Tibial artery (tissue), 4 donors: ENCODE data around the gene TRAF2.

Experiments used
- DNase-seq, 2 donors: peaks; one replicate each; pipeline ENCODE4 v3.0.0-alpha.2; 2019
- H3K27ac ChIP-seq, 2 donors: fragments of 200-600 bp; sonication (generic) in 1 of 2; 1 replicate in 1 of 2; 2 replicates in 1 of 2; pipeline ENCODE4 v1.5.1; 2018 to 2019; ENCODE audit warnings: mild to moderate bottlenecking in 1 of 2
- H3K27me3 ChIP-seq, 2 donors: fragments of 200-600 bp; sonication (generic) in 1 of 2; one replicate each; pipeline versions ENCODE4 v1.5.1 to v1.6.0; 2016 to 2019
- H3K36me3 ChIP-seq, 3 donors: fragments of 200-600 bp; sonication (generic) in 2 of 3; one replicate each; pipeline ENCODE4 v1.5.1; 2016 to 2019; ENCODE audit warnings: mild to moderate bottlenecking in 2 of 3
- H3K4me1 ChIP-seq, 4 donors: fragments of 200-600 bp; sonication (generic) in 2 of 4; 1 replicate in 3 of 4; 2 replicates in 1 of 4; pipeline ENCODE4 v1.5.1; 2016 to 2019
- H3K4me3 ChIP-seq, 2 donors: fragments of 200-600 bp; sonication (generic) in 1 of 2; 1 replicate in 1 of 2; 2 replicates in 1 of 2; pipeline ENCODE4 v1.5.1; 2018 to 2019; ENCODE audit warnings: mild to moderate bottlenecking in 2 of 2
- H3K9me3 ChIP-seq, 3 donors: fragments of 200-600 bp; sonication (generic) in 1 of 3; one replicate each; pipeline ENCODE4 v1.5.1; 2016 to 2019
- intact Hi-C: fragments of 100-400 bp; cut with DNase I; formaldehyde crosslinking; loops from one replicate; pipeline ENCODE4 v1.15.0; 2023; ENCODE audit warnings: low total_unique reads
- TF ChIP-seq, protein P1 (sequence below), 2 experiments: fragments of 200-600 bp in 1 of 2; fragments of 450-650 bp in 1 of 2; IDR thresholded peaks; one replicate each; pipeline ENCODE4 v1.5.1; 2017 to 2019; ENCODE audit warnings: antibody characterized with exemption in 2 of 2, mild to moderate bottlenecking in 1 of 2, moderate library complexity in 1 of 2

Gene TRAF2

DNA sequence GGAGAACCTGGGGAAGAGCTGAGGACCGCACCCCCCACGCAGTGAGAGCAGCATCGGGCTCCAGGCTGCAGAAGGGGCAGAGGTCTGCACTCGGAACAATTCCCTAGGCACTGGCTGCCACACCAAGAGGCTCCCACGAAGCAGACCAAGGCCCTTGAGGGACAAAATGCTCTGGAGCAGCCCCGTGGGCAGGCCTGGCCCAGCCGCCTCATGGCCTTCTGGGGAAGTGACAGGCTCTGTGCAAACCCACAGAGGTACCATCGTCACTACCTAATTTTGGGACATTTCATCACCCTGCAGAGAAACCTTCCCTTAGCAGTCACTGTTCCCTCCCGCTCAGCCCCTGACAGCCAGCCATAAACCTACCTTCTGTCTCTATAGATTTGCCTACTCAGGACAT, 42.3 kb downstream of the TRAF2 start:
- TF ChIP-seq, protein P1, sequence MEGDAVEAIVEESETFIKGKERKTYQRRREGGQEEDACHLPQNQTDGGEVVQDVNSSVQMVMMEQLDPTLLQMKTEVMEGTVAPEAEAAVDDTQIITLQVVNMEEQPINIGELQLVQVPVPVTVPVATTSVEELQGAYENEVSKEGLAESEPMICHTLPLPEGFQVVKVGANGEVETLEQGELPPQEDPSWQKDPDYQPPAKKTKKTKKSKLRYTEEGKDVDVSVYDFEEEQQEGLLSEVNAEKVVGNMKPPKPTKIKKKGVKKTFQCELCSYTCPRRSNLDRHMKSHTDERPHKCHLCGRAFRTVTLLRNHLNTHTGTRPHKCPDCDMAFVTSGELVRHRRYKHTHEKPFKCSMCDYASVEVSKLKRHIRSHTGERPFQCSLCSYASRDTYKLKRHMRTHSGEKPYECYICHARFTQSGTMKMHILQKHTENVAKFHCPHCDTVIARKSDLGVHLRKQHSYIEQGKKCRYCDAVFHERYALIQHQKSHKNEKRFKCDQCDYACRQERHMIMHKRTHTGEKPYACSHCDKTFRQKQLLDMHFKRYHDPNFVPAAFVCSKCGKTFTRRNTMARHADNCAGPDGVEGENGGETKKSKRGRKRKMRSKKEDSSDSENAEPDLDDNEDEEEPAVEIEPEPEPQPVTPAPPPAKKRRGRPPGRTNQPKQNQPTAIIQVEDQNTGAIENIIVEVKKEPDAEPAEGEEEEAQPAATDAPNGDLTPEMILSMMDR (IDR thresholded peaks at IDR 0.05): peak; percentile 57
- Histone ChIP-seq H3K27me3 (no peaks in the 10 kb centered on the region), H3K9me3 (no peaks in the 10 kb centered on the region), H3K36me3 (peaks cover 0 to 29% (median 7%) of the 10 kb centered on the region in 3 donors), H3K4me1 (peaks cover 0 to 58% (median 37%) of the 10 kb centered on the region in 4 donors), H3K4me3 (peak overlapping the region in 1 of 2 donors; percentile 21), H3K27ac (peak overlapping the region; percentile 81 to 87)
- peak; percentile 41 to 93 for DNase-seq
- intact Hi-C loops: no loop called here

DNA sequence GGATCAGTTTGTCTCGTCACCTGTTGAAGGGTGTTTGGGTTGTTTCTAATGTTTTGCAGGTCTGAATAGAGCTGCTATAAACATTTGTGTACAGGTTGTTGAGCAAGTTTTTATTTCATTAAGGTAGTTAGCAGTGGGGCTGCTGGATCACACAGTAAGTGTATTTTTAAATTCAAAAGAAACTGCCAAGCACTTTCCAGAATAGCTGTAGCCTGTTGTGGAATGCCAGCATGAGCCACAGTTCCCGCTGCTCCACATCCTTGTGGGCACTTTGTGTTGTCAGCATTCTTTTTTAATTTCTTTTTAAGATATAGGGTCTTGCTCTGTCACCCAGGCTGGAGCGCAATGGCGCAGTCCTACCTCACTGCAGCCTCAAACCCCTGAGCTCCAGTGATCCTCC, 43.7 kb downstream of the TRAF2 start:
- no peak for DNase-seq
- peaks cover 0 to 19% (median 0%) of the 10 kb centered on the region in 3 donors for H3K36me3 ChIP-seq
- intact Hi-C loops: no loop called here
- H3K9me3 ChIP-seq: no peaks in the 10 kb centered on the region
- peak overlapping the region; percentile 81 to 87 for H3K27ac ChIP-seq
- H3K4me1 ChIP-seq: peaks cover 0 to 43% (median 29%) of the 10 kb centered on the region in 4 donors
- H3K4me3 ChIP-seq: no peak overlapping the region
- TF ChIP-seq, protein P1 (IDR thresholded peaks at IDR 0.05): no peak
- H3K27me3 ChIP-seq: no peaks in the 10 kb centered on the region

DNA sequence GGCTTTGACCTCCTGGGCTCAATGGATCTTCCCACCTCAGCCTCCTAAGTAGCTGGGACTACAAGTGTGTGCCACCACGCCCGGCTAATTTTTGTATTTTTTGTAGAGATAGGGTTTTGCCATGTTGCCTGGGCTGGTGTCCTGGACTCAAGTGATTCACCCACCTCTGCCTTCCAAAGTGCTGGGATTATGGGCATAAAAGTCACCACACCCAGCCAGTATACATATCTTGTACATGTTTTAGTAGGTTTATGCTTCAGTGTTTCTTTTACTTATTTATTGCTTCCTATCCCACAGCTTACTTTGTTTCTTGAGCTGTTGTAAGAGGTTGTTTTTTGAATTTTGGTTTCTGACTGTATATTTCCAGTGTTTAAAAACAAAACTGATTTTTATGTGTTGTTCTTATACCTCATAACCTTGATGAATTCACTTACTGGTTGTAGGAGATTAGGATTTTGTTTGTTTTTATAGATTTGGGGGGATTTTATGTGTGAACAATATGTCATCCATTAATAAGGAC, 45.4 kb downstream of the TRAF2 start:
- H3K36me3 ChIP-seq: peaks cover 0 to 4% (median 0%) of the 10 kb centered on the region in 3 donors
- H3K27me3 ChIP-seq: no peaks in the 10 kb centered on the region
- no peak overlapping the region for H3K4me3 ChIP-seq
- TF ChIP-seq, protein P1 (IDR thresholded peaks at IDR 0.05): no peak
- no peaks in the 10 kb centered on the region for H3K9me3 ChIP-seq
- no peak for DNase-seq
- H3K27ac ChIP-seq: peak overlapping the region in 1 of 2 donors; percentile 87
- intact Hi-C loops: no loop called here
- H3K4me1 ChIP-seq: peaks cover 0 to 30% (median 17%) of the 10 kb centered on the region in 4 donors

DNA sequence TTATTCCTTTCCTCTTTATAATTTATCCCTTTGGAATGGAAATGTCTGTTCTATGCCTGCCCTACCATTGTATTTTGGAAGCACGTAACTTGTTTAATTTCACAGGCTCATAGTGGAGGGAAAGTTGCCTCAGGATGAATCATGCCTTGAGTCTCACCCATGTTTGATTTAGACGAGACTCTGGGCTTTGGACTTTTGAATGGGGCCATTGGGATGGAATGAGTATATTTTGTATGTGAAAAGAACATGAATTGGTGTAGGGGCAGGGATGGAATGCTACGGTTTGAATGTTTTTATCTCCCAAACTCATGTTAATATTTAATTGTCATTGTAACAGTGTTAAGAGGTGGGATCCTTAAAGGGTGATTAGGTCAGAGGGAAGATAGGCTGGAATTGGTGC, 48.0 kb downstream of the TRAF2 start:
- TF ChIP-seq, protein P1 (IDR thresholded peaks at IDR 0.05): no peak
- Histone ChIP-seq H3K27ac (no peak overlapping the region), H3K36me3 (peaks cover 5 to 16% (median 7%) of the 10 kb centered on the region in 3 donors), H3K4me3 (no peak overlapping the region), H3K9me3 (no peaks in the 10 kb centered on the region), H3K4me1 (peaks cover 0 to 14% (median 9%) of the 10 kb centered on the region in 4 donors), H3K27me3 (no peaks in the 10 kb centered on the region)
- intact Hi-C loops: no loop called here
- DNase-seq: no peak

DNA sequence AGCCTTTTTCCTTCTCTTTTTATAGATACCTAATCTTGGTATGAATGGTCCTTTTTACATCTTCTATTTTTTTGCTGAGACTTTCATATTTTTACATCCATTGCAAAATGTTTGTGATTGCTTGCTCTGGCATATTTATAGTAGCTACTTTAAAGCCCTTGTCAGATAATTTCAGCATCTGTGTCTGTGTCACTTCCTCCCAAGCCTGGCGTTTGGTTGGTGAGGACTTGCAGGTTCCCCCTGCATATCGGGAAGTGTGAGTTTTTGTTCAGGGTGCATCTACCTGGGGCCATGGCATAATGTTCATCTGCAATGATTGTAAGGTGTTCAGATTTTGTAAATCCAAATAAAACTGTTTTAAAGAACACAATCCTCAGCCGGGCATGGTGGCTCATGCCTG, 49.3 kb downstream of the TRAF2 start:
- Histone ChIP-seq H3K9me3 (no peaks in the 10 kb centered on the region), H3K36me3 (peaks cover 11 to 30% (median 18%) of the 10 kb centered on the region in 3 donors), H3K27me3 (no peaks in the 10 kb centered on the region), H3K27ac (no peak overlapping the region), H3K4me1 (peaks cover 0 to 13% (median 8%) of the 10 kb centered on the region in 4 donors), H3K4me3 (no peak overlapping the region)
- intact Hi-C loops: no loop called here
- DNase-seq: no peak
- TF ChIP-seq, protein P1 (IDR thresholded peaks at IDR 0.05): no peak
